IPS-11a (cell line): ENCODE measurements around the gene CA12.

Experiments used
- H3K4me3 ChIP-seq: one replicate; pipeline ENCODE4 v1.5.1; 2013; ENCODE audit warnings: low read depth, low read length, control low read depth

Gene CA12

GRCh38 chr15:63402498-63403253 lies 21.0 kb upstream of the CA12 start:
- no peak overlapping the region for H3K4me3 ChIP-seq

GRCh38 chr15:63401714-63402497 lies 20.3 kb upstream of the CA12 start:
- no peak overlapping the region for H3K4me3 ChIP-seq

- no peak overlapping the region for H3K4me3 ChIP-seq
Observed at GRCh38 chr15:63401078-63401477, 19.4 kb upstream of the CA12 start.

GRCh38 chr15:63398456-63398855 lies 16.8 kb upstream of the CA12 start:
- H3K4me3 ChIP-seq = no peak overlapping the region

- no peak overlapping the region for H3K4me3 ChIP-seq
Observed at GRCh38 chr15:63396152-63396928, 14.7 kb upstream of the CA12 start.

GRCh38 chr15:63395730-63396151 lies 14.1 kb upstream of the CA12 start:
- H3K4me3 ChIP-seq = no peak overlapping the region

GRCh38 chr15:63392361-63393009 lies 10.8 kb upstream of the CA12 start:
- H3K4me3 ChIP-seq = no peak overlapping the region

- no peak overlapping the region for H3K4me3 ChIP-seq
Observed at GRCh38 chr15:63391669-63392360, 10.2 kb upstream of the CA12 start.

GRCh38 chr15:63390689-63391088 lies 9.0 kb upstream of the CA12 start:
- no peak overlapping the region for H3K4me3 ChIP-seq

GRCh38 chr15:63389902-63390670 lies 8.4 kb upstream of the CA12 start:
- H3K4me3 ChIP-seq = no peak overlapping the region

GRCh38 chr15:63388511-63388910 lies 6.9 kb upstream of the CA12 start:
- H3K4me3 ChIP-seq = no peak overlapping the region

- H3K4me3 ChIP-seq = no peak overlapping the region
Observed at GRCh38 chr15:63387748-63388493, 6.3 kb upstream of the CA12 start.

- H3K4me3 ChIP-seq = no peak overlapping the region
Observed at GRCh38 chr15:63385911-63386531, 4.4 kb upstream of the CA12 start.

GRCh38 chr15:63384906-63385305 lies 3.3 kb upstream of the CA12 start:
- no peak overlapping the region for H3K4me3 ChIP-seq

GRCh38 chr15:63382966-63383710 lies 1.5 kb upstream of the CA12 start:
- no peak overlapping the region for H3K4me3 ChIP-seq

- H3K4me3 ChIP-seq = peak overlapping the region; percentile 46
Observed at GRCh38 chr15:63380808-63381282, 801 bp downstream of the CA12 start.

GRCh38 chr15:63380151-63380807 lies 1.4 kb downstream of the CA12 start:
- no peak overlapping the region for H3K4me3 ChIP-seq
